HEK293 (cell line): Measurements from ENCODE around the gene GARIN5B.
A peak's percentile ranks its signal among the peaks of the same experiment; 100 is the strongest.

ENCODE experiments used
- KLF1 ChIP-seq: fragments of 450-650 bp; formaldehyde crosslinking; IDR thresholded peaks from 2 replicates; pipeline ENCODE4 v1.5.1; 2016; ENCODE audit warnings: missing biosample characterization, missing genetic modification characterization
- KLF7 ChIP-seq: fragments of 450-650 bp; formaldehyde crosslinking; IDR thresholded peaks from 2 replicates; pipeline ENCODE4 v1.5.1; 2016; ENCODE audit warnings: missing biosample characterization, missing genetic modification characterization, borderline replicate concordance
- REPIN1 ChIP-seq: fragments of 450-650 bp; formaldehyde crosslinking; IDR thresholded peaks from 2 replicates; pipeline ENCODE4 v1.5.1; 2017; ENCODE audit warnings: missing biosample characterization, missing genetic modification characterization, low read depth
- SCRT2 ChIP-seq: fragments of 450-650 bp; formaldehyde crosslinking; IDR thresholded peaks from 2 replicates; pipeline ENCODE4 v1.5.1; 2016; ENCODE audit warnings: missing biosample characterization, missing genetic modification characterization
- TCF7L2 ChIP-seq: IDR thresholded peaks from 2 replicates; pipeline ENCODE4 v1.6.1; 2011; ENCODE audit warnings: low read depth, mild to moderate bottlenecking, inconsistent platforms, low read length, moderate library complexity, borderline replicate concordance
- YY1 ChIP-seq: fragments of 450-650 bp; formaldehyde crosslinking; IDR thresholded peaks from 2 replicates; pipeline ENCODE4 v1.5.1; 2018; ENCODE audit warnings: missing biosample characterization, missing genetic modification characterization
- ZBTB17 ChIP-seq: fragments of 450-650 bp; formaldehyde crosslinking; IDR thresholded peaks from 2 replicates; pipeline ENCODE4 v1.5.1; 2016; ENCODE audit warnings: missing biosample characterization, missing genetic modification characterization
- ZBTB20 ChIP-seq: fragments of 450-650 bp; formaldehyde crosslinking; IDR thresholded peaks from 2 replicates; pipeline ENCODE4 v1.5.1; 2016; ENCODE audit warnings: missing biosample characterization, missing genetic modification characterization
- ZEB2 ChIP-seq: fragments of 450-650 bp; formaldehyde crosslinking; IDR thresholded peaks from 2 replicates; pipeline ENCODE4 v1.5.1; 2016; ENCODE audit warnings: missing biosample characterization, missing genetic modification characterization
- ZFP37 ChIP-seq: fragments of 450-650 bp; formaldehyde crosslinking; IDR thresholded peaks from 2 replicates; pipeline ENCODE4 v1.5.1; 2016; ENCODE audit warnings: missing biosample characterization, missing genetic modification characterization
- ZNF112 ChIP-seq: fragments of 450-650 bp; formaldehyde crosslinking; IDR thresholded peaks from 2 replicates; pipeline ENCODE4 v1.5.0; 2017; ENCODE audit warnings: missing biosample characterization, missing genetic modification characterization
- ZNF121 ChIP-seq: fragments of 450-650 bp; formaldehyde crosslinking; IDR thresholded peaks from 2 replicates; pipeline ENCODE4 v1.5.1; 2016; ENCODE audit warnings: missing biosample characterization, missing genetic modification characterization
- ZNF174 ChIP-seq: fragments of 450-650 bp; formaldehyde crosslinking; IDR thresholded peaks from 2 replicates; pipeline ENCODE4 v1.5.0; 2017; ENCODE audit warnings: missing biosample characterization, mild to moderate bottlenecking, missing genetic modification characterization
- ZNF24 ChIP-seq: fragments of 450-650 bp; formaldehyde crosslinking; IDR thresholded peaks from 2 replicates; pipeline ENCODE4 v1.5.1; 2016; ENCODE audit warnings: missing biosample characterization, missing genetic modification characterization
- ZNF292 ChIP-seq: fragments of 450-650 bp; formaldehyde crosslinking; IDR thresholded peaks from 2 replicates; pipeline ENCODE4 v1.5.1; 2016; ENCODE audit warnings: low read depth, missing biosample characterization, missing genetic modification characterization, borderline replicate concordance
- ZNF302 ChIP-seq: fragments of 450-650 bp; formaldehyde crosslinking; IDR thresholded peaks from 2 replicates; pipeline ENCODE4 v1.5.1; 2016; ENCODE audit warnings: missing biosample characterization, missing genetic modification characterization, low read depth
- ZNF37A ChIP-seq: fragments of 450-650 bp; IDR thresholded peaks from 2 replicates; pipeline ENCODE4 v1.5.1; 2018; ENCODE audit warnings: missing biosample characterization, missing genetic modification characterization
- ZNF473 ChIP-seq: fragments of 450-650 bp; formaldehyde crosslinking; IDR thresholded peaks from 2 replicates; pipeline ENCODE4 v1.5.1; 2017; ENCODE audit warnings: missing biosample characterization, missing genetic modification characterization
- ZNF530 ChIP-seq: fragments of 450-650 bp; formaldehyde crosslinking; IDR thresholded peaks from 2 replicates; pipeline ENCODE4 v1.5.1; 2016; ENCODE audit warnings: low read depth, missing biosample characterization, missing genetic modification characterization
- ZNF544 ChIP-seq: fragments of 450-650 bp; formaldehyde crosslinking; IDR thresholded peaks from 2 replicates; pipeline ENCODE4 v1.5.0; 2017; ENCODE audit warnings: missing biosample characterization, missing genetic modification characterization
- ZNF548 ChIP-seq: fragments of 450-650 bp; formaldehyde crosslinking; IDR thresholded peaks from 2 replicates; pipeline ENCODE4 v1.5.1; 2016; ENCODE audit warnings: missing biosample characterization, missing genetic modification characterization
- ZNF558 ChIP-seq: fragments of 450-650 bp; formaldehyde crosslinking; IDR thresholded peaks from 2 replicates; pipeline ENCODE4 v1.5.1; 2016; ENCODE audit warnings: missing biosample characterization, missing genetic modification characterization
- ZNF596 ChIP-seq: fragments of 450-650 bp; IDR thresholded peaks from 2 replicates; pipeline ENCODE4 v1.5.0; 2018; ENCODE audit warnings: missing biosample characterization, mild to moderate bottlenecking, missing genetic modification characterization, moderate library complexity
- ZNF610 ChIP-seq: fragments of 450-650 bp; formaldehyde crosslinking; IDR thresholded peaks from 2 replicates; pipeline ENCODE4 v1.5.1; 2016; ENCODE audit warnings: missing biosample characterization, missing genetic modification characterization, borderline replicate concordance
- ZNF623 ChIP-seq: fragments of 450-650 bp; formaldehyde crosslinking; IDR thresholded peaks from 2 replicates; pipeline ENCODE4 v1.5.1; 2016; ENCODE audit warnings: missing biosample characterization, missing genetic modification characterization
- ZNF624 ChIP-seq: fragments of 450-650 bp; formaldehyde crosslinking; IDR thresholded peaks from 2 replicates; pipeline ENCODE4 v1.5.1; 2017; ENCODE audit warnings: missing biosample characterization, missing genetic modification characterization
- ZNF701 ChIP-seq: fragments of 450-650 bp; formaldehyde crosslinking; IDR thresholded peaks from 2 replicates; pipeline ENCODE4 v1.5.1; 2016; ENCODE audit warnings: missing biosample characterization, missing genetic modification characterization
- ZNF76 ChIP-seq: fragments of 450-650 bp; formaldehyde crosslinking; IDR thresholded peaks from 2 replicates; pipeline ENCODE4; 2016; ENCODE audit warnings: low read depth, missing biosample characterization, missing genetic modification characterization, borderline replicate concordance
- ZNF777 ChIP-seq: fragments of 450-650 bp; formaldehyde crosslinking; IDR thresholded peaks from 2 replicates; pipeline ENCODE4 v1.5.1; 2017; ENCODE audit warnings: missing biosample characterization, missing genetic modification characterization, borderline replicate concordance
- ZNF837 ChIP-seq: fragments of 450-650 bp; formaldehyde crosslinking; IDR thresholded peaks from 2 replicates; pipeline ENCODE4 v1.5.1; 2016; ENCODE audit warnings: missing biosample characterization, missing genetic modification characterization
- ZXDB ChIP-seq: fragments of 450-650 bp; formaldehyde crosslinking; IDR thresholded peaks from 2 replicates; pipeline ENCODE4 v1.5.1; 2016; ENCODE audit warnings: missing biosample characterization, missing genetic modification characterization
- TF ChIP-seq, protein P1 (sequence below): fragments of 450-650 bp; formaldehyde crosslinking; IDR thresholded peaks from 2 replicates; pipeline ENCODE4 v1.5.1; 2016; ENCODE audit warnings: missing biosample characterization, missing genetic modification characterization
- TF ChIP-seq, protein P2 (sequence below): fragments of 450-650 bp; formaldehyde crosslinking; IDR thresholded peaks from 2 replicates; pipeline ENCODE4 v1.5.1; 2016; ENCODE audit warnings: missing biosample characterization, missing genetic modification characterization
- TF ChIP-seq, protein P3 (sequence below): fragments of 450-650 bp; IDR thresholded peaks from 2 replicates; pipeline ENCODE4 v1.5.1; 2018; ENCODE audit warnings: missing biosample characterization, mild to moderate bottlenecking, missing genetic modification characterization
- TF ChIP-seq, protein P4 (sequence below): fragments of 450-650 bp; formaldehyde crosslinking; IDR thresholded peaks from 2 replicates; pipeline ENCODE4 v1.5.1; 2016; ENCODE audit warnings: missing biosample characterization, missing genetic modification characterization
- TF ChIP-seq, protein P5 (sequence below): fragments of 450-650 bp; formaldehyde crosslinking; IDR thresholded peaks from 2 replicates; pipeline ENCODE4 v1.5.1; 2016; ENCODE audit warnings: missing biosample characterization, missing genetic modification characterization

GARIN5B gene

DNA sequence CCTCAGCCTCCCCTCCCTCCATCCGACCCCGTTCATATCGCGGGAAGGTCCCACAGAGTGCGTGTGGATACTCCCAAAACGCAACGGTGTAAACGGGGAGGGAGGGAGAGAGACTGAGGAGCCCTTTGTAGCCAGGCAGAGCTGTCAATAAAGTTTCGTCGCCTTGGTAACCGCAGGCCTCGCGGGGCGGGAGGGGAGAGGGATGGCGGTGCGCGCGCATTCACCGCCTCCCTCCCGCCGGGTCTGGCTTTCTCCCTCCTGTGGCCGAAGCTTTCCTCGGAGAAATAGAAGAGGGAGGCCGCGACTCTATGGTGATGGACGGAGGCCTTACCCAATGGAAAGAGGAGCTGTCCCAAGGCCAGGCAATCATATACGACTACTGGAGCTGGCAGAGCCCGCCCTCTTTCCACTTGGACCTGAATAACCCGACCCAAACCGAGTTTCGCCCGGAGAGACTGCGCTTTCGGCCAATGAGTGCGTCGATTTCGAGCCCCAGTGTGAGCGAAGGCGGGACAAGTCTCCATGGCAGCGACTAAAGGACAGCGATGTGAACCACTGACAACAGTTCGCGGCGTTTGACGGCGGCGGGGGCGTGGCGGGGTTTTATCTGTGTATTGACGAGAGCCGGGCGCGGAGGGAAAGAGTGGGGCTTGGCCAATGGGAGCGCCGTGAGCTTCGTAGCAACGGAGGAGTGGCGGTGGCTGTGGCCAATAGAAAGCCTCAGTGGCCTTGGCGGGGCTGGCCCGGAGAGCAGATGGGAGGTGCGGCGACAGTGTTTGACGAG, 23.8 kb downstream of the GARIN5B start, which contains the start of gene KMT5C (continued):
- TF ChIP-seq ZNF121 (tag by site-specific recombination) (no peak), ZXDB (peak; percentile 79), ZFP37 (tag by site-specific recombination) (no peak), YY1 (tag by site-specific recombination) (no peak), ZNF76 (tag by site-specific recombination) (peak; percentile 76; the same call in 1 of the 2 replicates), ZNF610 (tag by site-specific recombination) (no peak), ZNF473 (no peak), ZNF701 (tag by site-specific recombination) (no peak), ZNF558 (no peak), ZNF292 (no peak), ZNF302 (tag by site-specific recombination) (no peak), ZNF837 (no peak), ZNF623 (tag by site-specific recombination) (no peak), ZNF544 (tag by site-specific recombination) (no peak), ZEB2 (tag by site-specific recombination) (0 out of 2 replicates have a peak, but pooled peaks have one; percentile 4), KLF1 (tag by site-specific recombination) (peak; percentile 40), ZNF548 (tag by site-specific recombination) (no peak), ZNF596 (tag by site-specific recombination) (no peak), ZNF24 (tag by site-specific recombination) (no peak; the same call in 1 of the 2 replicates), SCRT2 (tag by site-specific recombination) (no peak), ZNF112 (tag by site-specific recombination) (no peak), TCF7L2 (no peak), ZNF174 (tag by site-specific recombination) (no peak), KLF7 (tag by site-specific recombination) (no peak), ZNF530 (no peak), ZBTB20 (no peak), ZNF624 (tag by site-specific recombination) (no peak), ZBTB17 (tag by site-specific recombination) (peak; percentile 91), ZNF37A (tag by site-specific recombination) (no peak), ZNF777 (tag by site-specific recombination) (no peak), REPIN1 (tag by site-specific recombination) (no peak)
- TF ChIP-seq, protein P1, sequence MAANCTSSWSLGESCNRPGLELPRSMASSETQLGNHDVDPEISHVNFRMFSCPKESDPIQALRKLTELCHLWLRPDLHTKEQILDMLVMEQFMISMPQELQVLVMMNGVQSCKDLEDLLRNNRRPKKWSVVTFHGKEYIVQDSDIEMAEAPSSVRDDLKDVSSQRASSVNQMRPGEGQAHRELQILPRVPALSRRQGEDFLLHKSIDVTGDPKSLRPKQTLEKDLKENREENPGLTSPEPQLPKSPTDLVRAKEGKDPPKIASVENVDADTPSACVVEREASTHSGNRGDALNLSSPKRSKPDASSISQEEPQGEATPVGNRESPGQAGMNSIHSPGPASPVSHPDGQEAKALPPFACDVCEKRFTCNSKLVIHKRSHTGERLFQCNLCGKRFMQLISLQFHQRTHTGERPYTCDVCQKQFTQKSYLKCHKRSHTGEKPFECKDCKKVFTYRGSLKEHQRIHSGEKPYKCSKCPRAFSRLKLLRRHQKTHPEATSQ (tag by site-specific recombination), result no peak
- TF ChIP-seq, protein P2, sequence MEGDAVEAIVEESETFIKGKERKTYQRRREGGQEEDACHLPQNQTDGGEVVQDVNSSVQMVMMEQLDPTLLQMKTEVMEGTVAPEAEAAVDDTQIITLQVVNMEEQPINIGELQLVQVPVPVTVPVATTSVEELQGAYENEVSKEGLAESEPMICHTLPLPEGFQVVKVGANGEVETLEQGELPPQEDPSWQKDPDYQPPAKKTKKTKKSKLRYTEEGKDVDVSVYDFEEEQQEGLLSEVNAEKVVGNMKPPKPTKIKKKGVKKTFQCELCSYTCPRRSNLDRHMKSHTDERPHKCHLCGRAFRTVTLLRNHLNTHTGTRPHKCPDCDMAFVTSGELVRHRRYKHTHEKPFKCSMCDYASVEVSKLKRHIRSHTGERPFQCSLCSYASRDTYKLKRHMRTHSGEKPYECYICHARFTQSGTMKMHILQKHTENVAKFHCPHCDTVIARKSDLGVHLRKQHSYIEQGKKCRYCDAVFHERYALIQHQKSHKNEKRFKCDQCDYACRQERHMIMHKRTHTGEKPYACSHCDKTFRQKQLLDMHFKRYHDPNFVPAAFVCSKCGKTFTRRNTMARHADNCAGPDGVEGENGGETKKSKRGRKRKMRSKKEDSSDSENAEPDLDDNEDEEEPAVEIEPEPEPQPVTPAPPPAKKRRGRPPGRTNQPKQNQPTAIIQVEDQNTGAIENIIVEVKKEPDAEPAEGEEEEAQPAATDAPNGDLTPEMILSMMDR (tag by site-specific recombination), result no peak; the same call in 1 of the 2 replicates
- TF ChIP-seq, protein P3, sequence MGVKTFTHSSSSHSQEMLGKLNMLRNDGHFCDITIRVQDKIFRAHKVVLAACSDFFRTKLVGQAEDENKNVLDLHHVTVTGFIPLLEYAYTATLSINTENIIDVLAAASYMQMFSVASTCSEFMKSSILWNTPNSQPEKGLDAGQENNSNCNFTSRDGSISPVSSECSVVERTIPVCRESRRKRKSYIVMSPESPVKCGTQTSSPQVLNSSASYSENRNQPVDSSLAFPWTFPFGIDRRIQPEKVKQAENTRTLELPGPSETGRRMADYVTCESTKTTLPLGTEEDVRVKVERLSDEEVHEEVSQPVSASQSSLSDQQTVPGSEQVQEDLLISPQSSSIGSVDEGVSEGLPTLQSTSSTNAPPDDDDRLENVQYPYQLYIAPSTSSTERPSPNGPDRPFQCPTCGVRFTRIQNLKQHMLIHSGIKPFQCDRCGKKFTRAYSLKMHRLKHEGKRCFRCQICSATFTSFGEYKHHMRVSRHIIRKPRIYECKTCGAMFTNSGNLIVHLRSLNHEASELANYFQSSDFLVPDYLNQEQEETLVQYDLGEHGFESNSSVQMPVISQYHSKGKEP (tag by site-specific recombination), result no peak
- TF ChIP-seq, protein P4, sequence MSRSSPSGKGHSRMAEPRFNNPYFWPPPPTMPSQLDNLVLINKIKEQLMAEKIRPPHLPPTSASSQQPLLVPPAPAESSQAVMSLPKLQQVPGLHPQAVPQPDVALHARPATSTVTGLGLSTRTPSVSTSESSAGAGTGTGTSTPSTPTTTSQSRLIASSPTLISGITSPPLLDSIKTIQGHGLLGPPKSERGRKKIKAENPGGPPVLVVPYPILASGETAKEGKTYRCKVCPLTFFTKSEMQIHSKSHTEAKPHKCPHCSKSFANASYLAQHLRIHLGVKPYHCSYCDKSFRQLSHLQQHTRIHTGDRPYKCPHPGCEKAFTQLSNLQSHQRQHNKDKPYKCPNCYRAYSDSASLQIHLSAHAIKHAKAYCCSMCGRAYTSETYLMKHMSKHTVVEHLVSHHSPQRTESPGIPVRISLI (tag by site-specific recombination), result no peak
- TF ChIP-seq, protein P5, sequence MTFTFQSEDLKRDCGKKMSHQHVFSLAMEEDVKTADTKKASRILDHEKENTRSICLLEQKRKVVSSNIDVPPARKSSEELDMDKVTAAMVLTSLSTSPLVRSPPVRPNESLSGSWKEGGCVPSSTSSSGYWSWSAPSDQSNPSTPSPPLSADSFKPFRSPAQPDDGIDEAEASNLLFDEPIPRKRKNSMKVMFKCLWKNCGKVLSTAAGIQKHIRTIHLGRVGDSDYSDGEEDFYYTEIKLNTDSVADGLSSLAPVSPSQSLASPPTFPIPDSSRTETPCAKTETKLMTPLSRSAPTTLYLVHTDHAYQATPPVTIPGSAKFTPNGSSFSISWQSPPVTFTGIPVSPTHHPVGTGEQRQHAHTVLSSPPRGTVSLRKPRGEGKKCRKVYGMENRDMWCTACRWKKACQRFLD (tag by site-specific recombination), result no peak
